ENCODE data around the gene TSSK2.
"Not testable (repeated sequence)": the region's sequence is repeated elsewhere in the genome, so short reads cannot be mapped to it uniquely, and the experiment has no call there.

Gene TSSK2

GRCh38 chr22:19130959-19131684 lies at the start of gene TSSK2:
Gene TSSK2, plus strand, starts transcription at chr22:19131308. Its CDS starts 92 bp downstream, at chr22:19131400.
- no peak for DNase-seq

GRCh38 chr22:19081351-19081750 lies 49.8 kb upstream of the TSSK2 start:
- DNase-seq: no peak

GRCh38 chr22:19082101-19082500 lies 49.0 kb upstream of the TSSK2 start:
- DNase-seq: no peak

- no peak for DNase-seq
These were observed 48.3 kb upstream of the TSSK2 start for GRCh38 chr22:19082793-19083192.

- DNase-seq: not testable (repeated sequence)
These were observed 47.0 kb upstream of the TSSK2 start for GRCh38 chr22:19084126-19084525.

- not testable (repeated sequence) for DNase-seq
These were observed 46.5 kb upstream of the TSSK2 start for GRCh38 chr22:19084586-19084985.

GRCh38 chr22:19085233-19085718 lies 45.8 kb upstream of the TSSK2 start:
- DNase-seq: peak; percentile 23

- no peak for DNase-seq
These were observed 44.7 kb upstream of the TSSK2 start for GRCh38 chr22:19086417-19086816.

- no peak for DNase-seq
These were observed 44.2 kb upstream of the TSSK2 start for GRCh38 chr22:19086896-19087295.

- no peak for DNase-seq
These were observed 42.1 kb upstream of the TSSK2 start for GRCh38 chr22:19088866-19089595.

- no peak for DNase-seq
These were observed 40.9 kb upstream of the TSSK2 start for GRCh38 chr22:19090183-19090582.

- DNase-seq: no peak
These were observed 40.5 kb upstream of the TSSK2 start for GRCh38 chr22:19090586-19091127.

- DNase-seq: no peak
These were observed 38.4 kb upstream of the TSSK2 start for GRCh38 chr22:19092725-19093124.

GRCh38 chr22:19094393-19094997 lies 36.6 kb upstream of the TSSK2 start:
- no peak for DNase-seq

- DNase-seq: no peak
These were observed 34.6 kb upstream of the TSSK2 start for GRCh38 chr22:19096555-19096954.

GRCh38 chr22:19097518-19097917 lies 33.6 kb upstream of the TSSK2 start:
- DNase-seq: no peak

- no peak for DNase-seq
These were observed 33.0 kb upstream of the TSSK2 start for GRCh38 chr22:19098157-19098556.

- peak; percentile 13 for DNase-seq
These were observed 27.0 kb upstream of the TSSK2 start for GRCh38 chr22:19103880-19104821.

GRCh38 chr22:19105456-19105855 lies 25.7 kb upstream of the TSSK2 start:
- DNase-seq: no peak

- DNase-seq: no peak
These were observed 25.0 kb upstream of the TSSK2 start for GRCh38 chr22:19105867-19106802.
